Gastrocnemius medialis (tissue), 4 donors: Measurements from ENCODE around the gene NTPCR.

Source experiments
- POLR2A ChIP-seq, 2 donors: fragments of 450-650 bp; IDR thresholded peaks; one replicate each; pipeline ENCODE4 v1.6.1; 2017; ENCODE audit warnings: antibody characterized with exemption in 2 of 2, mild to moderate bottlenecking in 2 of 2, moderate library complexity in 2 of 2
- TF ChIP-seq, protein P1 (sequence below), 5 experiments: fragments of 450-650 bp in 3 of 5; fragments of 200-600 bp in 2 of 5; sonication (generic) in 2 of 5; IDR thresholded peaks in 4 of 5; conservative IDR thresholded peaks in 1 of 5; 1 replicate in 4 of 5; 2 replicates in 1 of 5; pipeline ENCODE4 v1.5.1; 2016 to 2019; ENCODE audit warnings: antibody characterized with exemption in 5 of 5, mild to moderate bottlenecking in 3 of 5, moderate library complexity in 3 of 5

DNA sequence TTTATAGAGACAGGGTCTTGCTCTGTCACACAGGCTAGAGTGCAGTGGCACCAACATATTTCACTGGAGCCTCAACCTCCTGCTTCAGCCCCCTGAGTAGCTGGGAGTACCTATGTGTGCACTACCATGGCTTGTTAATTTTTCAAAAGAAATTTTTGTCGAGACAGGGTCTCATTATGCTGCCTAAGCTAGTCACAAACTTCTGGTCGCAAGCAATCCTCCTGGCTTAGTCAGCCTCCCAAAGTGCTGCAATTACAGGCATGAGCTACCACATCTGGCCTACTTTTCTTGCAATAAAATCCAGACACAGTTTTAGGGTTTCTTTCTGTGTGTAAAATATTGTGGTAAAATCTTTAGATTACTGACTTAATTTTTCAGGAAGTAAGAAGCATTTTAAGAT is 27.9 kb upstream of the NTPCR start:
- TF ChIP-seq, protein P1, sequence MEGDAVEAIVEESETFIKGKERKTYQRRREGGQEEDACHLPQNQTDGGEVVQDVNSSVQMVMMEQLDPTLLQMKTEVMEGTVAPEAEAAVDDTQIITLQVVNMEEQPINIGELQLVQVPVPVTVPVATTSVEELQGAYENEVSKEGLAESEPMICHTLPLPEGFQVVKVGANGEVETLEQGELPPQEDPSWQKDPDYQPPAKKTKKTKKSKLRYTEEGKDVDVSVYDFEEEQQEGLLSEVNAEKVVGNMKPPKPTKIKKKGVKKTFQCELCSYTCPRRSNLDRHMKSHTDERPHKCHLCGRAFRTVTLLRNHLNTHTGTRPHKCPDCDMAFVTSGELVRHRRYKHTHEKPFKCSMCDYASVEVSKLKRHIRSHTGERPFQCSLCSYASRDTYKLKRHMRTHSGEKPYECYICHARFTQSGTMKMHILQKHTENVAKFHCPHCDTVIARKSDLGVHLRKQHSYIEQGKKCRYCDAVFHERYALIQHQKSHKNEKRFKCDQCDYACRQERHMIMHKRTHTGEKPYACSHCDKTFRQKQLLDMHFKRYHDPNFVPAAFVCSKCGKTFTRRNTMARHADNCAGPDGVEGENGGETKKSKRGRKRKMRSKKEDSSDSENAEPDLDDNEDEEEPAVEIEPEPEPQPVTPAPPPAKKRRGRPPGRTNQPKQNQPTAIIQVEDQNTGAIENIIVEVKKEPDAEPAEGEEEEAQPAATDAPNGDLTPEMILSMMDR (IDR thresholded peaks at IDR 0.05 in 4 of 5, conservative IDR thresholded peaks at IDR 0.05 in 1 of 5): no peak
- no peak for TF ChIP-seq POLR2A (IDR thresholded peaks at IDR 0.05)
